ENCODE measurements around the gene TTLL13. TPM values are rescaled to one million over a fixed set of nuclear protein-coding genes. Genes with fewer than 3 reads are reported as not detected.
A peak's percentile ranks its signal among the peaks of the same experiment; 100 is the strongest.

TTLL13 gene
- total and polyA plus RNA-seq, 2 of the 4 experiments (the other 2 are of a cell fraction), result 0.10 TPM; not detected in 1

GRCh38 chr15:90212221-90213098 is 36.9 kb upstream of the TTLL13 start:
- Histone ChIP-seq H3K27ac (ENCODE audit: insufficient read depth, low read length) (no peak overlapping the region), H4K20me1 (ENCODE audit: insufficient read depth, low read length) (no peaks in the 10 kb centered on the region; the same call in 1 of the 2 replicates), H4K91ac (ENCODE audit: insufficient read depth, low read depth, low read length) (no peak overlapping the region), H2BK20ac (ENCODE audit: low read depth, low read length) (no peak overlapping the region), H4K5ac (ENCODE audit: low read depth, low read length) (no peak overlapping the region; the same call in 1 of the 2 replicates), H3K9ac (ENCODE audit: low read depth, low read length) (no peak overlapping the region), H3K79me1 (ENCODE audit: low read depth in 1 of 2, low read length in 2 of 2) (peaks cover 17 to 42% of the 10 kb centered on the region in 2 experiments), H2AK5ac (ENCODE audit: low read depth, low read length) (no peak overlapping the region; the same call in 1 of the 2 replicates), H2AK9ac (replicated peaks; ENCODE audit: low read depth, low read length, poor library complexity) (peak overlapping the region; percentile 75), H2BK15ac (ENCODE audit: low read depth, low read length) (no peak overlapping the region), H3K36me3 (ENCODE audit: control insufficient read depth, insufficient read depth, low read length) (peaks cover 7% of the 10 kb centered on the region), H3K27me3 (ENCODE audit: control insufficient read depth, insufficient read depth, low read length) (no peaks in the 10 kb centered on the region), H3K9me1 (ENCODE audit: insufficient read depth, low read length) (peaks cover 5% of the 10 kb centered on the region), H3K4me3 (ENCODE audit: insufficient read depth, low read depth, low read length) (no peak overlapping the region), H3K56ac (ENCODE audit: extremely low read depth, insufficient read depth, low read length) (no peak overlapping the region), H2BK120ac (ENCODE audit: low read depth, low read length) (peak overlapping the region; percentile 34; the same call in 1 of the 2 replicates), H3K9me3 (ENCODE audit: control insufficient read depth, insufficient read depth, low read length) (no peaks in the 10 kb centered on the region), H2AFZ (replicated peaks; ENCODE audit: low read length, poor library complexity) (peak overlapping the region; percentile 82), H4K8ac (ENCODE audit: low read depth in 2 of 2, low read length in 2 of 2) (peak overlapping the region; percentile 35 to 85; a peak in 2 of 4 replicates), H3K14ac (replicated peaks; ENCODE audit: low read depth, low read length) (peak overlapping the region; percentile 36; the same call in 1 of the 2 replicates), H3K4me1 (ENCODE audit: control insufficient read depth, insufficient read depth, low read length) (peaks cover 6% of the 10 kb centered on the region), H2BK5ac (ENCODE audit: low read depth, low read length, poor library complexity, severe bottlenecking) (peak overlapping the region; percentile 20), H3K4ac (ENCODE audit: low read depth, low read length) (peak overlapping the region; percentile 39; the same call in 1 of the 2 replicates), H3K18ac (ENCODE audit: low read depth, low read length) (no peak overlapping the region), H3K4me2 (ENCODE audit: low read depth, low read length) (no peak overlapping the region), H3K23ac (ENCODE audit: low read depth, low read length) (no peak overlapping the region)
- BruUV-seq (replicated peaks), result no TSS peak
- in situ Hi-C loops (cut with MboI; ENCODE audit: low sequenced_read_pairs) (no loop called here), intact Hi-C loops (cut with micrococcal nuclease) (loop anchor here (2.0 kb wide), 1 partner anchor 106 kb away; no protein-coding TSS in a partner anchor), dilution Hi-C loops (cut with HindIII; ENCODE audit: low sequenced_read_pairs, unreplicated experiment) (no loop called here)
- WGBS, 2 experiments (ENCODE audit: extremely low coverage in 2 of 2, insufficient read length in 1 of 2), result 93% methylated on average over 16 of the region's 35 CpGs; no CpG with 5 or more reads in 1 of the 2 experiments
- no peak for TF ChIP-seq CTCF (conservative IDR thresholded peaks at IDR 0.05; ENCODE audit: low read depth, low read length)
- no peak for TF ChIP-seq USF2 (IDR thresholded peaks at IDR 0.05; ENCODE audit: low read depth, low read length)
- TF ChIP-seq CEBPB (IDR thresholded peaks at IDR 0.05; ENCODE audit: low read depth, low read length), result no peak
- TF ChIP-seq MXI1 (IDR thresholded peaks at IDR 0.05; ENCODE audit: borderline replicate concordance, low read depth, low read length), result no peak
- TF ChIP-seq NFE2L2 (IDR thresholded peaks at IDR 0.05; ENCODE audit: low read depth, low read length), result no peak
- no peak for TF ChIP-seq RCOR1 (IDR thresholded peaks at IDR 0.05; ENCODE audit: insufficient replicate concordance, low read length)
- no peak for TF ChIP-seq CHD1 (IDR thresholded peaks at IDR 0.05; ENCODE audit: low read depth, low read length)
- no peak for TF ChIP-seq POLR2A (IDR thresholded peaks at IDR 0.05; ENCODE audit: low read depth, low read length)
- TF ChIP-seq FOS (IDR thresholded peaks at IDR 0.05; ENCODE audit: low read depth, low read length), result no peak
- no peak for TF ChIP-seq SMC3 (IDR thresholded peaks at IDR 0.05; ENCODE audit: low read depth, low read length)
- TF ChIP-seq BHLHE40 (IDR thresholded peaks at IDR 0.05; ENCODE audit: low read depth, low read length), result no peak
- no peak for TF ChIP-seq RAD21 (IDR thresholded peaks at IDR 0.05; ENCODE audit: low read length)
- no peak for TF ChIP-seq MAZ (IDR thresholded peaks at IDR 0.05; ENCODE audit: borderline replicate concordance, low read depth, low read length)
- TF ChIP-seq MAFK (IDR thresholded peaks at IDR 0.05; ENCODE audit: low read depth, low read length), result no peak
- no peak for DNase-seq
- CTCF ChIA-PET, result interaction anchor here (1.0 kb wide), 1 partner anchor 9 kb away, joined by 4 read pairs; no protein-coding TSS in a partner anchor
- POLR2A ChIA-PET (ENCODE audit: unreplicated experiment), result interaction anchor here (0.5 kb wide), 1 partner anchor 12 kb away, joined by 12 read pairs; no protein-coding TSS in a partner anchor
- no peak for ATAC-seq (ENCODE audit: low read depth)

Measured in IMR-90 (cell line).